DOHH2 (cell line): ENCODE results near the gene SLC39A5.

Experiments used
- EZH2phosphoT487 ChIP-seq: fragments of 200-600 bp; sonication (generic); IDR thresholded peaks from 2 replicates; pipeline ENCODE4 v1.6.1; 2017; ENCODE audit warnings: borderline replicate concordance, mild to moderate bottlenecking, antibody characterized with exemption, low read length, moderate library complexity, mixed read lengths
- TF ChIP-seq, protein P1 (sequence below): fragments of 200-600 bp; sonication (generic); IDR thresholded peaks from one replicate; pipeline ENCODE4 v1.5.1; 2014; ENCODE audit warnings: antibody characterized with exemption, mild to moderate bottlenecking, low read depth, low read length; ENCODE audit not compliant: poor library complexity, severe bottlenecking

DNA sequence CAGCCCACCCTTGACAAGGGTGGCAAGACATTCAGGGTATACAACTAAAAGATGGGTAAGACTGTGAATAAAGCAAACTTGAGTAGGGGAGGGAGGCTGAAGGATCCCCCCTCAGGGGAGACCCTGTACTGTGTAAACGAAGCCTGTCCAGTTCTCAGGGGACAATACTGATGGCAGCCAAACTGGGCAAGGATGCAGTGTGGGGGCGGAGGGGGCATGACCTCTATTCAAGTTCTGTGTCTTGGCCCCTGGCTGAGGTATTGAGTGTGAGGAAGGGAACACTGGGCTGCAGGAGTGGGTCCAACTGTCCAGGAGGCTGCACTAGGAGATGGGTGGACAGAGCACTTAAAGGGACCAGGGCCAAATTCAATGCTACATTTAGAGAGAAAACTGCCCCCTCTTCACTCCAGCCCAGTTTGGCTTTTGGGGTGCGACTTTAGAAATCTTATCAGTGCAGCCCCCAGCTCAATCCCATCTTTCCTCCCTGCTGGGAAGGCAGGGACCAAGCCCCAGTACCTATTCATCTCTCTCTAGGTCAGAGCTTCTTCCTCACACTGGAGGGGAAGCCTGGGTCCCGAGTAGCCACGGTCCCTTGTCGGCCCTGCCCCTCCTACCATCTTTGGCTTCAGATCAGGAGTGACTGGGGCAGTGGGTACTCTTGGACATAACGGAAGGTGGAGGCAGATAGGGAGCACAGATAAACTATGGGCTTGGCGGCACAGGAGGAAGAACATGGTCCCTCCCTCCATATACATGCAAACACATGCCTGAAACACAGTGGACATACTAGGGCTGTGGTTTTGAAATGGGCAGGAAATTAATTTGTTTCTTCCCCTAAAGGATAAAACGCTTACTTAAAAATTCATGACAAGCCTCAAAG, 11.8 kb downstream of the SLC39A5 start:
- TF ChIP-seq, protein P1, sequence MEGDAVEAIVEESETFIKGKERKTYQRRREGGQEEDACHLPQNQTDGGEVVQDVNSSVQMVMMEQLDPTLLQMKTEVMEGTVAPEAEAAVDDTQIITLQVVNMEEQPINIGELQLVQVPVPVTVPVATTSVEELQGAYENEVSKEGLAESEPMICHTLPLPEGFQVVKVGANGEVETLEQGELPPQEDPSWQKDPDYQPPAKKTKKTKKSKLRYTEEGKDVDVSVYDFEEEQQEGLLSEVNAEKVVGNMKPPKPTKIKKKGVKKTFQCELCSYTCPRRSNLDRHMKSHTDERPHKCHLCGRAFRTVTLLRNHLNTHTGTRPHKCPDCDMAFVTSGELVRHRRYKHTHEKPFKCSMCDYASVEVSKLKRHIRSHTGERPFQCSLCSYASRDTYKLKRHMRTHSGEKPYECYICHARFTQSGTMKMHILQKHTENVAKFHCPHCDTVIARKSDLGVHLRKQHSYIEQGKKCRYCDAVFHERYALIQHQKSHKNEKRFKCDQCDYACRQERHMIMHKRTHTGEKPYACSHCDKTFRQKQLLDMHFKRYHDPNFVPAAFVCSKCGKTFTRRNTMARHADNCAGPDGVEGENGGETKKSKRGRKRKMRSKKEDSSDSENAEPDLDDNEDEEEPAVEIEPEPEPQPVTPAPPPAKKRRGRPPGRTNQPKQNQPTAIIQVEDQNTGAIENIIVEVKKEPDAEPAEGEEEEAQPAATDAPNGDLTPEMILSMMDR = no peak
- TF ChIP-seq EZH2phosphoT487 = no peak
